ENCODE measurements around the gene SLC28A1.

Gene SLC28A1

DNA sequence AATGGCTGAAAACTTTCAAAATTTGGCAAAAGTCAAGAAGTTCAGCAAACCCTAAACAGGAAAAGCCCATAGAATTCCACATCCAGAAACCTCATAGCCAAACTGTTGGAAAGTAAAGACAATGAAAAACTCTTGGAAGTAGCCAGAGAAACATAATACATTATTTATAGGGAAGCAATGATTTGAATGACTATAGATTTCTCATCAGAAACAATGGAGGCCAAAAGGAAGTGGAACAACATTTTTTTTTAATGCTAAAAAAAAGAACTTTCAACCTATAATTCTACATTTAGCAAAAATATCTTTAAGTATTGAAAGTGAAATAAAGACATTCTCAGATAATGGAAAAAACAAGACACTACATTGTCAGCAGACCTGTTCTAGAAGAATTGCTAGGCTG, 37.1 kb upstream of the SLC28A1 start:
- no peaks in the 10 kb centered on the region for H3K9me3 ChIP-seq (ENCODE audit: control insufficient read depth, insufficient read depth, low read length)
- no peak overlapping the region for H3K4me3 ChIP-seq (ENCODE audit: low read depth, low read length)
- no peaks in the 10 kb centered on the region for H3K4me1 ChIP-seq (ENCODE audit: control insufficient read depth, insufficient read depth, low read length)
- no peaks in the 10 kb centered on the region for H3K27me3 ChIP-seq (ENCODE audit: control insufficient read depth, insufficient read depth, low read length)
- H3K9ac ChIP-seq (ENCODE audit: low read depth, low read length) = no peak overlapping the region
- H3K36me3 ChIP-seq (ENCODE audit: control insufficient read depth, insufficient read depth, low read length) = no peaks in the 10 kb centered on the region

DNA sequence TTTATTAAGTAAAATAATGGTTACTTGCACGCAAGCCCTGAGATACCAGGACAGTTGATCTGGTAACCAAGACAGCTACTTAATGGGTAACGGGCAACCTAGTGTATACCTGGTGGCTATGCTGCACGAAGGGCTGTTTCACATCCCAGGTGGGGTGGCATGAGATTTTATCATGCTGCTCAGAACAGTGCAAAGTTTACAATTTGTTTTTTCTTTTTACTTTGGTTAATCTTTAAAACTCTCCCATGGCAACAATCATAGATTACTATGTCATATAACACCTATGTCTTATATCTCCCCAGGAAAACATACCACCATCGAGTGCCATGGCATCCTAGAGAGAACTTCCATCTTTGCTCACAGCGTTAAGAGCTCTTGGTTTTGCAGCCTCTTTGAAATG, 32.2 kb upstream of the SLC28A1 start:
- Histone ChIP-seq H3K9ac (ENCODE audit: low read depth, low read length) (no peak overlapping the region), H3K36me3 (ENCODE audit: control insufficient read depth, insufficient read depth, low read length) (peaks cover 11% of the 10 kb centered on the region), H3K4me3 (ENCODE audit: low read depth, low read length) (no peak overlapping the region), H3K27me3 (ENCODE audit: control insufficient read depth, insufficient read depth, low read length) (no peaks in the 10 kb centered on the region), H3K4me1 (ENCODE audit: control insufficient read depth, insufficient read depth, low read length) (no peaks in the 10 kb centered on the region), H3K9me3 (ENCODE audit: control insufficient read depth, insufficient read depth, low read length) (no peaks in the 10 kb centered on the region)

DNA sequence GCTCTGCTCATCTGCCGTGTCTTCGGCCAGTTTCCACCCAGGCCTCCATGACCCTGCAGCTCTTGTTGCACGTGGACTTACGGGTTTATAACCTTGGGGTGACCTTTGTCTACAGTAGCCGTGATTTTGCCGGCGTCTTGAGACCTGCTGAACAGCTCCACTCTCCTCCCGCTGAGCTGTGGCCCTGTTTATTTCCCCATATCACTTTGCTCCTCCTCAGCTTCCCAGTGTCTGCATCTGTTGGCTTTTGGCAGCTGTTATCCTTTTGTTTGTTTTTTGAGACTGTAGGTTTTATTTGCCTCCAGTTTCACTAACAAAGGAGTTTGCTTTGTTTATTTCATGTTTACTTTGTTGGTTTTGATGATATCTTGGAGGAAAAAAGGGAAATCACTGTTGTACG, 29.3 kb upstream of the SLC28A1 start:
- no peaks in the 10 kb centered on the region for H3K4me1 ChIP-seq (ENCODE audit: control insufficient read depth, insufficient read depth, low read length)
- H3K4me3 ChIP-seq (ENCODE audit: low read depth, low read length) = no peak overlapping the region
- H3K9me3 ChIP-seq (ENCODE audit: control insufficient read depth, insufficient read depth, low read length) = no peaks in the 10 kb centered on the region
- H3K9ac ChIP-seq (ENCODE audit: low read depth, low read length) = no peak overlapping the region
- no peaks in the 10 kb centered on the region for H3K27me3 ChIP-seq (ENCODE audit: control insufficient read depth, insufficient read depth, low read length)
- peaks cover 17% of the 10 kb centered on the region for H3K36me3 ChIP-seq (ENCODE audit: control insufficient read depth, insufficient read depth, low read length)

DNA sequence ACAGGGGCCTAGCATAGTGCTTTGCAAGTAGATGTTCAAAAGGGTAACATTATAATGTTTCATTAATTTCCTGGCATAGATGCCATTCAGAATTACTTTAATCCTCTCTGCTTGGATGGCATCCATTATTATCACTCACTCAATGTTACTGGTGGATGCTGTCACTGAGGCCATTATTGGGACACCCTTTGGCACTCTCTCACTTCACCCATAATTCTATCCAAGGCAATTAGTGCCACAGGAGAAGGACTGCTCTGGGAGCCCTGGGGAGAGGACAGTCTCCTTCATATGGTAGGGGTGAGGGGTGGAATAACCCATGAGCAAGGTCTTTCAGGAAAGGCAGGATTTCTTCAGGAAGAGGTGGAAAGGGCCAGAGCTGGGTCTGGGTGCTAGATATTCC, 28.7 kb upstream of the SLC28A1 start:
- no peaks in the 10 kb centered on the region for H3K27me3 ChIP-seq (ENCODE audit: control insufficient read depth, insufficient read depth, low read length)

DNA sequence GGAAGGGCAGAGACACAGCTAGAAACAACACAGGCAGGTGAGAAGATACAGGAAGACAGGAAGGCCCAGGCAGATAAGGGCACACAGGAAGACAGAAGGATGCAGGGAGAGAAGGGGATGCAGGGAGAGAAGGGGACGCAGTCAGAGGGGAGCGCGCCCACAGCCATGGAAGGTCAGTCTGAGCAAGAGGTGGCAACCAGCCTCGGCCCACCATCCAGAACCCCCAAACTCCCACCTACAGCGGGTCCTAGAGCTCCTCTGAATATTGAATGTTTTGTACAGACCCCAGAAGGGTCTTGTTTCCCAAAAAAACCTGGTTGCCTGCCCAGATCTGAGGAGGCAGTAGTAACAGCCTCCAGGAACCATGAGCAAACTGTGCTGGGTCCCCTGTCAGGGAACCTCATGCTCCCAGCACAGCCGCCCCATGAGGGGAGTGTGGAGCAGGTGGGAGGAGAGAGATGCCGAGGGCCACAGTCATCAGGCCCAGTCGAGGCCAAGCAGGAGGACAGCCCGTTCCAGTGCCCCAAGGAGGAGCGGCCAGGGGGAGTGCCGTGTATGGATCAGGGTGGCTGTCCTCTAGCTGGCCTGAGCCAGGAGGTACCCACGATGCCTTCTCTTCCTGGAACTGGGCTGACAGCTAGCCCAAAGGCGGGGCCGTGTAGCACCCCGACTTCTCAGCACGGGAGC, 27.6 kb upstream of the SLC28A1 start:
- Histone ChIP-seq H3K9ac (ENCODE audit: low read depth, low read length) (no peak overlapping the region), H3K9me3 (ENCODE audit: control insufficient read depth, insufficient read depth, low read length) (no peaks in the 10 kb centered on the region), H3K27me3 (ENCODE audit: control insufficient read depth, insufficient read depth, low read length) (no peaks in the 10 kb centered on the region), H3K4me1 (ENCODE audit: control insufficient read depth, insufficient read depth, low read length) (no peaks in the 10 kb centered on the region), H3K4me3 (ENCODE audit: low read depth, low read length) (no peak overlapping the region), H3K36me3 (ENCODE audit: control insufficient read depth, insufficient read depth, low read length) (peaks cover 17% of the 10 kb centered on the region)

More for the DNA sequence above, 28.7 kb upstream of the SLC28A1 start:
- peaks cover 17% of the 10 kb centered on the region for H3K36me3 ChIP-seq (ENCODE audit: control insufficient read depth, insufficient read depth, low read length)
- H3K4me3 ChIP-seq (ENCODE audit: low read depth, low read length) = no peak overlapping the region
- H3K9me3 ChIP-seq (ENCODE audit: control insufficient read depth, insufficient read depth, low read length) = no peaks in the 10 kb centered on the region
- H3K4me1 ChIP-seq (ENCODE audit: control insufficient read depth, insufficient read depth, low read length) = no peaks in the 10 kb centered on the region
- H3K9ac ChIP-seq (ENCODE audit: low read depth, low read length) = no peak overlapping the region

DNA sequence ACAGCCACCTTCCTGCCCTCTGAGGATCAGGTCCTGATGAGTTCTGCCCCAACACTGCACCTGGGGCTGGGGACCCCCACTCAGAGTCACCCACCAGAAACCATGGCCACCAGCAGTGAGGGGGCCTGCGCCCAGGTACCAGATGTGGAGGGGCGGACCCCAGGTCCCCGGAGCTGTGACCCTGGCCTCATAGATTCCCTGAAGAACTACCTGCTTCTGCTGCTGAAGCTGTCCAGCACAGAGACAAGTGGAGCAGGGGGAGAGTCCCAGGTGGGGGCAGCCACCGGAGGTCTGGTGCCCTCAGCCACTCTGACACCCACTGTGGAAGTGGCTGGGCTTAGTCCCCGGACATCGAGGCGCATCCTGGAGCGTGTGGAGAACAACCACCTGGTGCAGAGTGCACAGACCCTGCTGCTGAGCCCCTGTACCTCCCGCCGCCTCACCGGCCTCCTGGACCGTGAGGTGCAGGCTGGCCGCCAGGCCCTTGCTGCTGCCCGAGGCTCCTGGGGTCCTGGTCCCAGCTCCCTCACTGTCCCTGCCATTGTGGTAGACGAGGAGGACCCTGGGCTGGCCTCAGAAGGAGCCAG, 27.0 kb upstream of the SLC28A1 start:
- no peaks in the 10 kb centered on the region for H3K27me3 ChIP-seq (ENCODE audit: control insufficient read depth, insufficient read depth, low read length)
- H3K36me3 ChIP-seq (ENCODE audit: control insufficient read depth, insufficient read depth, low read length) = peaks cover 17% of the 10 kb centered on the region
- H3K9me3 ChIP-seq (ENCODE audit: control insufficient read depth, insufficient read depth, low read length) = no peaks in the 10 kb centered on the region
- no peaks in the 10 kb centered on the region for H3K4me1 ChIP-seq (ENCODE audit: control insufficient read depth, insufficient read depth, low read length)
- no peak overlapping the region for H3K4me3 ChIP-seq (ENCODE audit: low read depth, low read length)
- H3K9ac ChIP-seq (ENCODE audit: low read depth, low read length) = no peak overlapping the region

DNA sequence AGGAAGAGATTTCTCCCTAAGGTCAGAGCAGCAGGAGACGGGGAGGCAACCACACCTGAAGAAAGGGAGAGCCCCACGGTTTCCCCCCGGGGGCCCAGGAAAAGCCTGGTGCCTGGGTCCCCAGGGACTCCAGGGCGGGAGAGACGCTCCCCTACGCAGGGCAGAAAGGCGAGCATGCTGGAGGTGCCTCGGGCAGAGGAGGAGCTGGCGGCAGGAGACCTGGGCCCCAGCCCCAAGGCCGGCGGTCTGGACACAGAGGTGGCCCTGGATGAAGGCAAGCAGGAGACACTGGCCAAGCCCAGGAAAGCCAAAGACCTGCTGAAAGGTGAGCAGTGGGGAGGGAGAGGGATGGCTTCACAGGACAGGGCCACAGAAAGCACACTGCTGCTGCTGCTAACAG, 26.2 kb upstream of the SLC28A1 start:
- Histone ChIP-seq H3K36me3 (ENCODE audit: control insufficient read depth, insufficient read depth, low read length) (peaks cover 17% of the 10 kb centered on the region), H3K4me1 (ENCODE audit: control insufficient read depth, insufficient read depth, low read length) (no peaks in the 10 kb centered on the region), H3K9ac (ENCODE audit: low read depth, low read length) (no peak overlapping the region), H3K9me3 (ENCODE audit: control insufficient read depth, insufficient read depth, low read length) (no peaks in the 10 kb centered on the region), H3K27me3 (ENCODE audit: control insufficient read depth, insufficient read depth, low read length) (no peaks in the 10 kb centered on the region), H3K4me3 (ENCODE audit: low read depth, low read length) (no peak overlapping the region)

DNA sequence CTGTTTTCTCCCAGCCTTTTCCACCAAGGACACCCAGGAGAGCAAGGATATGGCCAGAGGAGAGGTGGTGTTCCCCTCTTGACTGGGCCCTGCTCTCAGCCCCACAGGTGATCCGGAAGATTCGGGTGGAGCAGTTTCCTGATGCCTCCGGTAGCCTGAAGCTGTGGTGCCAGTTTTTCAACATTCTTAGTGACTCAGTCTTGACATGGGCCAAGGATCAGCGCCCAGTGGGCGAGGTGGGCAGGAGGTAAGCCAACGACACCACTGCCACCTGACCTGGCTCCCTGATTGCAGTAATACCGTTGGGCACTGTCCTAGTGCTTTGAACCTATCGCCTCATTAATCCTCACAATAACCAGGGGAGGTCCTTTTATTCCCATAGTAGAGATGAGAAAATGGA, 25.3 kb upstream of the SLC28A1 start:
- Histone ChIP-seq H3K4me1 (ENCODE audit: control insufficient read depth, insufficient read depth, low read length) (no peaks in the 10 kb centered on the region), H3K27me3 (ENCODE audit: control insufficient read depth, insufficient read depth, low read length) (no peaks in the 10 kb centered on the region), H3K4me3 (ENCODE audit: low read depth, low read length) (no peak overlapping the region), H3K36me3 (ENCODE audit: control insufficient read depth, insufficient read depth, low read length) (peaks cover 17% of the 10 kb centered on the region), H3K9me3 (ENCODE audit: control insufficient read depth, insufficient read depth, low read length) (no peaks in the 10 kb centered on the region), H3K9ac (ENCODE audit: low read depth, low read length) (no peak overlapping the region)

DNA sequence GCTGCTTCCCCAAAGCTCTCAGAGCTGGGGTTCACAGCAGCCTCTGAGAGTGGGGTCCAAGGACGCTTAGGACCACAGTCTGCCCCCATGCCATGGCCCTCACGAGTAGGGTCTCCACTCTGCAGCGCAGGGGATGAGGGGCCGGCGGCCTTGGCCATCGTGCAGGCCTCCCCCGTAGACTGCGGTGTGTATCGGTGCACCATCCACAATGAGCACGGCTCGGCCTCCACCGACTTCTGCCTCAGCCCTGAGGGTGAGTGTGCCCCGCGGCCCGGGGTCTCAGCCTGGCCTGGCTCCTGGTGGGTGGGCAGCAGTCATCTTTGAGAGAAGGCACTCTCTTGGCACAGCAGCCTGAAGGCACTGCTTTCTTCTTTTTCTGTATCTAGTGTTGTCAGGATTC, 24.8 kb upstream of the SLC28A1 start:
- Histone ChIP-seq H3K27me3 (ENCODE audit: control insufficient read depth, insufficient read depth, low read length) (no peaks in the 10 kb centered on the region), H3K9ac (ENCODE audit: low read depth, low read length) (no peak overlapping the region), H3K9me3 (ENCODE audit: control insufficient read depth, insufficient read depth, low read length) (no peaks in the 10 kb centered on the region), H3K4me3 (ENCODE audit: low read depth, low read length) (no peak overlapping the region), H3K4me1 (ENCODE audit: control insufficient read depth, insufficient read depth, low read length) (no peaks in the 10 kb centered on the region), H3K36me3 (ENCODE audit: control insufficient read depth, insufficient read depth, low read length) (peaks cover 17% of the 10 kb centered on the region)

DNA sequence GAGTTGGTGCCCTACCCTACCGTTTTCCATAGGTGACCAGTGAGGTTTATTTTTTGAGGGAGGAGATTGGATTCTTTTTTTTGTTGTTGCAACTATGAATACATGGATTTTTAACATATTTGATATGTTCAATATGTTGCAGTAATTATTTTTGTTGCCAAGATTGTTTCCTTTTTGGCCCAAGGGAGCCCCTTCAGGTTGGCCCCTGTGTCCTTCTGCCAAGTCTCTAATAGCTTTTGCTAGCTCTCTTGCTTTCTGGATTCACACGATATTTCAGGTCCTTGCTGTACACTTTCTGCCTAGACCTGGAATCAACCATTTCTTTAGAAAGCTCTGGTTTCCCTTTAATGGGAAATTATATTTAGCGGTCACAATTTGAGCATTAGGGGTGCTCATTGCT, 22.7 kb upstream of the SLC28A1 start:
- Histone ChIP-seq H3K9ac (ENCODE audit: low read depth, low read length) (no peak overlapping the region), H3K4me3 (ENCODE audit: low read depth, low read length) (no peak overlapping the region), H3K36me3 (ENCODE audit: control insufficient read depth, insufficient read depth, low read length) (peaks cover 10% of the 10 kb centered on the region), H3K27me3 (ENCODE audit: control insufficient read depth, insufficient read depth, low read length) (no peaks in the 10 kb centered on the region), H3K4me1 (ENCODE audit: control insufficient read depth, insufficient read depth, low read length) (no peaks in the 10 kb centered on the region), H3K9me3 (ENCODE audit: control insufficient read depth, insufficient read depth, low read length) (no peaks in the 10 kb centered on the region)

DNA sequence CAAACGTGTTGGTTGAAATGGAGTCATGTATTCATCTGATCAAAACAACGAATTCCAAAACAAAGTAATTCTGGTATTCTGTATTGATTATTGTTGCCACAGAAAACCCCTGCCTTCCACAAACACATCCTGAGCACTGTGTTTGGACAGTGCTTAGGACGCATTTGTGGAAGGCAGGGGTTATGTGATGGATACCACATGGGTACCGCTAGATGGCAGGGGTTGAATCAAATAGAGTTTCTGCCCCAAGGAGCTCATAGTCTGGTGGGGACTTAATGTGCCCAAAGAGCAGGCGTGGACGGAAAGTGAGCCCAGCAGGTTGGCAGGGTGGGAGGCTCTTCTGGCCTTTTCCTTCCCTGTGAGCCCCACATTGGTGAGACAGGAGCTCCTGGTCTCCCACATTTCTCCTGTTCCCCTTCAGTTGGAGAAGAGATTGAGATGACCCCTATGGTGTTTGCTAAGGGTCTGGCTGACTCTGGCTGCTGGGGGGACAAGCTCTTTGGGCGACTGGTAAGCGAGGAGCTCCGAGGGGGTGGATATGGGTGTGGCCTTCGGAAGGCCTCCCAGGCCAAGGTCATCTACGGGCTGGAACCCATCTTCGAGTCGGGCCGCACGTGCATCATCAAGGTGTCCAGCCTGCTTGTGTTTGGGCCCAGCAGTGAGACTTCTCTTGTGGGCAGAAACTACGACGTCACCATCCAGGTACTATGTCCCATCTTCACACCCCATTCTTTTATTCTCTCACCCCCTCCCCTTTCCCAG, 22.1 kb upstream of the SLC28A1 start:
- Histone ChIP-seq H3K4me3 (ENCODE audit: low read depth, low read length) (no peak overlapping the region), H3K4me1 (ENCODE audit: control insufficient read depth, insufficient read depth, low read length) (no peaks in the 10 kb centered on the region), H3K36me3 (ENCODE audit: control insufficient read depth, insufficient read depth, low read length) (peaks cover 4% of the 10 kb centered on the region), H3K9me3 (ENCODE audit: control insufficient read depth, insufficient read depth, low read length) (no peaks in the 10 kb centered on the region), H3K27me3 (ENCODE audit: control insufficient read depth, insufficient read depth, low read length) (no peaks in the 10 kb centered on the region), H3K9ac (ENCODE audit: low read depth, low read length) (no peak overlapping the region)
